HG03432 (cell line): ENCODE measurements around the gene HMCN1.
"Not testable (repeated sequence)": the region's sequence is repeated elsewhere in the genome, so short reads cannot be mapped to it uniquely, and the experiment has no call there.

Experiments used
- ATAC-seq: cut with Tn5 transposase; IDR thresholded peaks from one replicate; pipeline ENCODE4 v1.9.1; 2021; ENCODE audit warnings: mild to moderate bottlenecking, moderate library complexity; ENCODE audit not compliant: unreplicated experiment

Gene HMCN1

DNA sequence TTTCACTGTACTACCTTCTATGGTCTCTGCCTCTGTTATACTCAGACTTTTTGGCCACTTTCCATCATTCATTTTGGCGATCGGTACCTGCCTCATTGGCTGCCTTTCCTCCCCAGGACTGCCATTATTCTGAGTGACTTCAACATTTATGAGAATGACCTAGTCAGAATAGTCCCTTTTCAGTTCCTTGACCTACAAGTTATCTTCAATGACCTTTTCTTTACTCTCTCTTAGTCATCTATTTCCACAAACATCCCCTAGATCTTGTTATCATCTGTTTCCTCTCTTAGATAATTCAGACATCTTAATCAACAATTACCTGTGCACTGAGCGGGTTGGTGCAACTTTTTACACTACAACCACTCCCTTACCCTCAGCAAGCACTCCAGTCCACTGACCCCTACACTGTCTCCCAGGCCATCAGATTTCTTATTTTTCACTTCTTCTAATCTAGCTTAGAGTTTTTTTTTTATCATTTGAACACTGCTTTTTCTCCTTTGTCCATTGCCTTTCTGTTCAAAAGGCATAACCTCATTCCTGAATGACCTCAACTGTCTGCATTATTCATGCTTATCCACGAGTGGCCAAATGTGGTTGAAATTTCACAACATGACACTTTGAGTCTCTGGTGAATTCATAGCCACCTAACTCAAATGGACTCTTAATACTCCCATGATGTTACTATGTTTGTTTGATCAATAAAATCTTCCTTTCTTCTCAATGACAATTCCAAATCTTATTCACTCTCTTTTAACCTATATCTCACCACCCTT, 112.7 kb downstream of the HMCN1 start:
- no peak for ATAC-seq

- no peak for ATAC-seq
Measured at GRCh38 chr1:185849014-185849413, 114.8 kb downstream of the HMCN1 start.

DNA sequence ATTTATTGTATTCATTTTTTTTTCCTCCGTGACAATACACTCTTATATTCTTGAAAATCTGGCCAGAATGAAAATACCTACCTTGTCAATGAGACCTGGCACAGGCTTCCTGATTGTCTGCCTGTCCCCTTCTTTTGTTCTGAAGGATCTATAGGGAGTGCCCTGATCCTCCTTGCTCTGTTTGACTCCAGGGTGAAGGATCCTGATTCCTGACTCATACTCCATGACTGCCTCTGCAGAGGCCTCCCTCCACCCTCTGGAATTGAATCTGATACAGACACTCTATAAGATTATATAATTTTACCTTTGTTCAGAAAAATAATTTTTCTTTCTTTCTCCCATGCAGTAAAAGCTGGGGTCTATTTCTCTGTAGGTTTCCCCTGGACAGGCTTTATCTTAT, 116.2 kb downstream of the HMCN1 start:
- no peak for ATAC-seq

- no peak for ATAC-seq
Measured at GRCh38 chr1:185853739-185854138, 119.5 kb downstream of the HMCN1 start.

DNA sequence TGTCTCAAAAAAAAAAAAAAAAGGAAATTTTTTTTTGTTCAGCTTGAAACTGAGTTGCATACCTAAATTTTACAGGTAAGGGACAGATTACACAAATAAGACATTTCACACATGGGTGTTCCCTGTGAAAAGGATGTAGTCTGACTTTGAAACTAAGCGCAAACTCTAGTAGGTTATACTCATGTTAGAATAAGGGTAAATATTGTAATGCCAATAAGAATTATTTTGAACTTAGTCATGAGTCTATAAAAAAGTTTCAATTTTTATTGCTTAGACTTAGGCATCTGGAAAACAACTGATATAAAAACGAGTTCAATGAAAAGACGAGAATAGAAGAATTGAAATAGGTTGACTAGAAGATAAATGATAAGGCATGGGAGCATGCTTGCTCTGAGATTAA, 122.3 kb downstream of the HMCN1 start:
- no peak for ATAC-seq

GRCh38 chr1:185857442-185857841, 123.3 kb downstream of the HMCN1 start:
- no peak for ATAC-seq

GRCh38 chr1:185860311-185860710, 126.1 kb downstream of the HMCN1 start:
- ATAC-seq, result no peak

DNA sequence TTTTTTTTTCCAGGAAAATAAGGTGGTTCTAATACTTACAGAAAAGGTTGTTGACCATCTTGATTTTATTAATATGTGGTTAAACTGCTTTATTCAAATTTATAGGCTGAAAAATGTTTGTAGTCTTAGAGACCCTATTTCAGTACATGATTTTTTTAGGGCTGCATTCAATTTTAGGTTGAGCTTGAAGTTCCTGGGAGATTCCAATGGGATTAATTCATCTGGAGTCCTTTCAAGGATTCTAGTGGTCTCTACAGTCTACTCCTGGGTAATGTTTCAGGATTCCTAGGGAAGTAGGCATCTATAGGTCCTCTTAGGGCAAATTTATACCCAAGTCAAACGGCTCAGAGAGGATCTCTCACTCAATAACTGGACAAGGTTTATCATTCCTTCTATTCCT, 126.7 kb downstream of the HMCN1 start:
- ATAC-seq, result no peak

DNA sequence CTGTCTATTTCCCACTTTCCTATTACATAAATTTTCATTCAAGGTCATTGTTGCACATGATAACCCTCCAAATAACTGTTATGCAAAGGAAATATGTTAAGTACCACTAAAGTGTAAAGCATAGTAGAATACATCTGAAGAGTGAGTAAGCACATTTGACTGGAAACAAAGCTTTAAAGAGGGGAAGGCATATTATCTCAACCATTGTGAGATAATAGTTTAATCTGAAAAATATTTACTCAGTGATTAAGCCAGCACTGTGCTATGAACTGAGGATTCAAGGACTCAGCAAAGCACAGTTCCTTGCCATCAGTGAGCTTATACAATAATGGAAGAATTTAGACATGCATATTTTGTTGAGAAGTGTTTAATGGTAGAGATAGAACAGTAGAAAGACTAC, 127.4 kb downstream of the HMCN1 start:
- ATAC-seq, result no peak

DNA sequence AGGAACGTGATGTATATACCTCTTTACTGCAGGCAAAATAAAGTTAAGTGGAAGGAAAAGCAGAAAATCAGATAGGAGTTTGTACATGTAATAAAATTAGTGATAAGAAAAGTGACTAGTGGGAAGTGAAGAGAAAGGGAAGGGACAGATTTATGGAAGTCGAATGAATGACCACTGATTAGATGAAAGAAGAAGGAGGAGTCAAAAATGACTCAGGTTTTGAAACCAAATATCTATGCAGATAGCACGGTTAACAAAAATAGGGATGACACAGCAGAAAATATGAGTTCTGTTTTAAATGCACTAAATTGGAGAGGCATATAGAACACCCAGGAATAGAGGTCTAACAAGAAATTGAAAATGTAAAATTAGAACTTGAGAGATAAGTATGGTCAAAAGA, 128.0 kb downstream of the HMCN1 start:
- ATAC-seq, result no peak

DNA sequence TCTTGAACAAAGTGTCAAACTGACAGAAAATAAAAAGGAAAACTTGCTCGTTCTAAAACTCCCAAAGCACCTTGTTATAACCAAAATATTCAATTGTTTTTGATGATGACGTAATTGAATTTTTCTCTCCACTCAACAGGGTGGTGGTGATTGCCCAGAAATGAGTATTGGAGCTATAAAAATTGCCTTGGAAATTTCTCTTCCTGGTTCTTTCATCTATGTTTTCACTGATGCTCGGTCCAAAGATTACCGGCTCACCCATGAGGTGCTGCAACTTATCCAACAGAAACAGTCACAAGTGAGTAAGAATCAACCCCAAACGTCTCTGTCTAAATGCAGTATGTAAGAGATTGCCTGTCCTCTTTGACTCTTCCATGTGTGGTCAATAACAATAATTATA, 130.1 kb downstream of the HMCN1 start:
- ATAC-seq, result no peak

- ATAC-seq, result no peak
Measured at GRCh38 chr1:185864889-185865517, 130.8 kb downstream of the HMCN1 start.

GRCh38 chr1:185869590-185869989, 135.4 kb downstream of the HMCN1 start:
- no peak for ATAC-seq

- ATAC-seq, result no peak
Measured at GRCh38 chr1:185871627-185872150, 137.5 kb downstream of the HMCN1 start.

- no peak for ATAC-seq
Measured at GRCh38 chr1:185874246-185874645, 140.1 kb downstream of the HMCN1 start.

GRCh38 chr1:185880330-185880729, 146.1 kb downstream of the HMCN1 start:
- no peak for ATAC-seq

GRCh38 chr1:185880779-185881333, 146.7 kb downstream of the HMCN1 start:
- ATAC-seq, result no peak

DNA sequence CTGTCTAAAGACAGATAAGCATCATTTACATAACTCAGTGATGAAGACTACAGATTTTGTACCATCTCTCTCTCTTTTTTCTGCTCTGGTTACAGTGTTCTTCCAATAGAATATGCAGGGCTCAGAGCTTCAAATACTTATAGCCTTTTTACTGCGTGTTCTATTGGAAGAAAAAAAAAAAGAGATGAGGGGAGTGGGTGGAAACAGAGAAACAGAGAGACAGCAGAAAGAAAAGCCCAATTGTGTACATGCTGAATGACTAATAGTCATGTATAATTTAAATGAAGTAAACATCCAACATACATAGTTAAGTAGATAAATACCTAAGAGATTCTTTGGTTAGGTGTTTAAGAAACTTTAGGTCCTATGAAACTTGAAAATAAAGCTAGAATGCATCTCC, 151.9 kb downstream of the HMCN1 start:
- no peak for ATAC-seq

- no peak for ATAC-seq
Measured at GRCh38 chr1:185886671-185887070, 152.5 kb downstream of the HMCN1 start.

DNA sequence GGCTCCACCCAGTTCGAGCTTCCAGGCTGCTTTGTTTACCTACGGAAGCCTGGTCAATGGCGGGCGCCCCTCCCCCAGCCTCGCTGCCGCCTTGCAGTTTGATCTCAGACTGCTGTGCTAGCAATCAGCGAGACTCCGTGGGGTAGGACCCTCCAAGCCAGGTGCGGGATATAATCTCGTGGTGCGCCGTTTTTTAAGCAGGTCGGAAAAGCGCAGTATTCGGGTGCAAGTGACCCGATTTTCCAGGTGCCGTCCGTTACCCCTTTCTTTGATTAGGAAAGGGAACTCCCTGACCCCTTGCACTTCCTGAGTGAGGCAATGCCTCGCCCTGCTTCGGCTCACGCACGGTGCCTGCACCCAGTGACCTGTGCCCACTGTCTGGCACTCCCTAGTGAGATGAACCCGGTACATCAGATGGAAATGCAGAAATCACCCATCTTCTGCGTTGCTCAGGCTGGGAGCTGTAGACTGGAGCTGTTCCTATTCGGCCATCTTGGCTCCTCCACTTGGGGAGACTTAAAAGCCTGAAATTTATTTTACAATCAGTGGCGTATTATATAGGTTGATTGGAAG, 158.7 kb downstream of the HMCN1 start:
- not testable (repeated sequence) for ATAC-seq

DNA sequence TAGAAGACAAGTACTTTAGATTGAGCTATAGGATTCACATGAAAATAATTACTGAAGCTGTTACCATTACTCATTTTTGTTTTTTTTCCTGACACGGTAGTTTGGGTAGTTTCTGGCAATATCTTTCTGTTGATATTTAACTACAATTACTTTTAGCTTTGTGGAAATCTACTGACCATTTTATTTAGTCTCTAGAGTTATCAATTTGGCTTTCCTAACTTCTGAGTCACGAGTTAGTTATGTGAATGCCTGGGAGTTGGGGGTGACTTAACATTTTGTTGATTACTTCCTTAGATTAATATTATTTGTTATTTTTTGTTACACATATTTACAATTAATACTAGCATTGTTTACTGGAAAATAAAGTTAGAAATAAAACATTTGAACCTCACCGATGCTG, 160.6 kb downstream of the HMCN1 start:
- no peak for ATAC-seq
